HepG2 (cell line): Measurements from ENCODE around the gene TAF3. TPM values are rescaled to one million over a fixed set of nuclear protein-coding genes. Genes with fewer than 3 reads are reported as not detected.

ENCODE experiments used
- ATAC-seq: fragments of 200-7000 bp; cut with Tn5 transposase; 3 replicates; pipeline ENCODE4 v1.9.1; 2020; ENCODE audit warnings: mild to moderate bottlenecking, moderate library complexity
- BruUV-seq: library from RNA; stranded (reverse); fragments of 400-500 nt; replicated peaks from 2 replicates; lab custom pipeline; 2021; lab: Mats Ljungman, UMichigan
- CTCF ChIA-PET: fragments of 300-600 bp; formaldehyde crosslinking; extraction: SDS; loops from one replicate; lab custom pipeline; 2021; ENCODE audit warnings: low total read pairs, inconsistent platforms, low intra/inter-chr PET ratio; lab: Yijun Ruan, JAX
- POLR2A ChIA-PET: fragments of 350-600 bp; sonication (Branson Sonifier 250); formaldehyde crosslinking; loops from one replicate; lab custom pipeline; 2020; ENCODE audit warnings: antibody characterized with exemption, inconsistent platforms; lab: Yijun Ruan, JAX
- DNase-seq: peaks from one replicate; pipeline ENCODE4 v3.0.0-alpha.2; 2015; ENCODE audit warnings: low spot score
- FAIRE-seq: peaks from 3 replicates; lab custom pipeline; 2011; peaks lifted over from hg19 to GRCh38; lab: Jason Lieb, UNC
- H2AFZ ChIP-seq: one replicate; pipeline ENCODE4 v1.6.1; 2011; ENCODE audit warnings: low read length, inconsistent platforms
- H3K27ac ChIP-seq: fragments of 300-600 bp; 3 replicates; pipeline ENCODE4 v1.8.0; 2011; ENCODE audit warnings: mixed run types, mild to moderate bottlenecking, mixed read lengths, low read length, inconsistent platforms; ENCODE audit not compliant: insufficient read depth; ENCODE audit errors: extremely low read length
- H3K27me3 ChIP-seq, 2 experiments: fragments of 200-600 bp in 1 of 2; 2 replicates in 1 of 2; 3 replicates in 1 of 2; pipeline versions ENCODE4 v1.6.0 to v1.8.0; 2011; ENCODE audit warnings: low read length in 2 of 2, mild to moderate bottlenecking in 2 of 2, moderate library complexity in 2 of 2, inconsistent platforms in 1 of 2; ENCODE audit not compliant: insufficient read depth in 2 of 2, control insufficient read depth in 1 of 2
- H3K36me3 ChIP-seq, 2 experiments: fragments of 200-600 bp in 1 of 2; replicated peaks in 1 of 2; 2 replicates in 1 of 2; 3 replicates in 1 of 2; pipeline versions ENCODE4 v1.5.1 to v1.8.0; 2011; ENCODE audit warnings: low read length in 2 of 2, inconsistent platforms in 1 of 2; ENCODE audit not compliant: insufficient read depth in 2 of 2, control insufficient read depth in 1 of 2
- H3K4me1 ChIP-seq: 2 replicates; pipeline ENCODE4 v1.5.1; 2012; ENCODE audit warnings: low read length, inconsistent platforms; ENCODE audit not compliant: insufficient read depth
- H3K4me2 ChIP-seq: 2 replicates; pipeline ENCODE4 v1.6.0; 2011; ENCODE audit warnings: low read depth, low read length, inconsistent platforms
- H3K4me3 ChIP-seq, 3 experiments: fragments of 200-600 bp in 1 of 3; sonication (generic), shearing (Covaris generic) in 1 of 3; replicated peaks in 1 of 3; 2 replicates each; pipeline ENCODE4 v1.5.1; 2011 to 2016; ENCODE audit warnings: low read length in 3 of 3, inconsistent platforms in 2 of 3, low read depth in 2 of 3, mild to moderate bottlenecking in 2 of 3, control low read depth in 1 of 3, mixed read lengths in 1 of 3; ENCODE audit not compliant: insufficient read depth in 1 of 3
- H3K79me2 ChIP-seq: one replicate; pipeline ENCODE4 v1.6.1; 2011; ENCODE audit warnings: low read length, inconsistent platforms; ENCODE audit not compliant: insufficient read depth
- H3K9ac ChIP-seq: 2 replicates; pipeline ENCODE4 v1.6.0; 2011; ENCODE audit warnings: mild to moderate bottlenecking, low read depth, low read length, inconsistent platforms; ENCODE audit not compliant: insufficient read depth
- H3K9me3 ChIP-seq: 2 replicates; pipeline ENCODE4 v1.5.1; 2012; ENCODE audit warnings: mild to moderate bottlenecking, low read length
- H4K20me1 ChIP-seq: 2 replicates; pipeline ENCODE4 v1.6.0; 2011; ENCODE audit warnings: inconsistent platforms, mild to moderate bottlenecking, low read length, moderate library complexity; ENCODE audit not compliant: insufficient read depth
- ARID2 ChIP-seq: sonication (generic); formaldehyde crosslinking; IDR thresholded peaks from 2 replicates; pipeline ENCODE4 v1.8.1; 2022; ENCODE audit warnings: mild to moderate bottlenecking, missing genetic modification reagents, borderline replicate concordance
- ATRX ChIP-seq: sonication (generic); formaldehyde crosslinking; IDR thresholded peaks from 2 replicates; pipeline ENCODE4 v1.4.0; 2020; ENCODE audit warnings: missing genetic modification reagents, borderline replicate concordance
- CREB1 ChIP-seq, 2 experiments: fragments of 450-650 bp in 1 of 2; IDR thresholded peaks; 2 replicates each; pipeline ENCODE4 v1.6.1; 2016 to 2017; ENCODE audit warnings: control low read depth in 1 of 2, mild to moderate bottlenecking in 1 of 2, missing compliant biosample characterization in 1 of 2, missing genetic modification characterization in 1 of 2
- CREB3 ChIP-seq: sonication (generic); formaldehyde crosslinking; IDR thresholded peaks from 2 replicates; pipeline ENCODE4 v1.5.0; 2020; ENCODE audit warnings: missing genetic modification reagents
- ISL2 ChIP-seq: sonication (generic); formaldehyde crosslinking; IDR thresholded peaks from 2 replicates; pipeline ENCODE4 v1.5.0; 2020; ENCODE audit warnings: missing genetic modification reagents
- KLF6 ChIP-seq: IDR thresholded peaks from 2 replicates; pipeline ENCODE4 v1.8.0; 2016; ENCODE audit warnings: missing biosample characterization, missing genetic modification reagents
- PBX3 ChIP-seq: sonication (generic); formaldehyde crosslinking; IDR thresholded peaks from 2 replicates; pipeline ENCODE4 v1.8.1; 2023; ENCODE audit warnings: missing genetic modification reagents, inconsistent platforms, borderline replicate concordance
- SNAPC4 ChIP-seq: sonication (generic); formaldehyde crosslinking; IDR thresholded peaks from 2 replicates; pipeline ENCODE4 v1.4.0; 2020; ENCODE audit warnings: mild to moderate bottlenecking, missing genetic modification reagents
- ZBTB37 ChIP-seq: sonication (generic); formaldehyde crosslinking; IDR thresholded peaks from 2 replicates; pipeline ENCODE4 v1.4.0; 2020; ENCODE audit warnings: mild to moderate bottlenecking, missing genetic modification reagents
- ZNF44 ChIP-seq: sonication (generic); formaldehyde crosslinking; IDR thresholded peaks from 2 replicates; pipeline ENCODE4 v1.5.1; 2020; ENCODE audit warnings: mild to moderate bottlenecking, missing genetic modification reagents
- WGBS: methylation state at CpG from one replicate; pipeline ENCODE4 v1.1.6; 2017; ENCODE audit warnings: low lambda C conversion rate; 5-methylcytosine and 5-hydroxymethylcytosine counted together
- in situ Hi-C: cut with HindIII; loops from 2 replicates; pipeline ENCODE4 v1.10.0; 2017; ENCODE audit warnings: low pct_unique_long_range_greater_than_20kb; ENCODE audit not compliant: extremely low pct_ligation_motif_present
- intact Hi-C: fragments of 100-400 bp; cut with micrococcal nuclease; formaldehyde crosslinking; loops from one replicate; pipeline ENCODE4 v1.10.0; 2022; ENCODE audit not compliant: unreplicated experiment
- polyA plus RNA-seq, 8 experiments: library from polyadenylated mRNA; depleted of rRNA in 3 of 8; stranded (reverse) in 7 of 8; unstranded in 1 of 8; fragments of >200 nt; fragmentation: Illumina TruSeq in 4 of 8; extraction: Trizol in 4 of 8; gene quantifications; 2 replicates each; pipeline versions ENCODE4 v1.2.1 to v1.2.3, GENCODE V29; 2011 to 2016; ENCODE audit warnings: low read depth in 4 of 8, missing spikeins in 1 of 8, mixed read lengths in 1 of 8; ENCODE audit not compliant: insufficient read depth in 1 of 8
- total RNA-seq, 5 experiments: library from RNA; depleted of rRNA; stranded (reverse); fragments of >200 nt; fragmentation: Illumina TruSeq; extraction: Trizol; gene quantifications; 2 replicates each; pipeline ENCODE4 v1.2.3, GENCODE V29; 2016; ENCODE audit warnings: low read depth in 1 of 5

Gene TAF3
- total and polyA plus RNA-seq, 2 of the 13 experiments (the other 11 are each of a cell fraction or from before 2014, with no cell fraction given): 1.7 to 2.9 TPM

GRCh38 chr10:7969623-7970022 lies 151.3 kb downstream of the TAF3 start (continued):
- TF ChIP-seq PBX3 (no peak), ZBTB37 (CRISPR knock-in tag) (no peak), CREB1 (IDR thresholded peaks at IDR 0.05) (no peak), CREB1 (CRISPR knock-in tag; IDR thresholded peaks at IDR 0.05) (no peak), ATRX (CRISPR knock-in tag) (no peak), ZNF44 (CRISPR knock-in tag) (no peak), ARID2 (CRISPR knock-in tag) (no peak), CREB3 (CRISPR knock-in tag) (no peak)
- TF ChIP-seq, all 625 proteins: peak for 0

- no peak for ATAC-seq
Observed at GRCh38 chr10:7971949-7972348, 153.6 kb downstream of the TAF3 start.

More at GRCh38 chr10:7971949-7972348, 153.6 kb downstream of the TAF3 start:
- POLR2A ChIA-PET: no interaction called here
- no peaks in the 10 kb centered on the region for H3K79me2 ChIP-seq
- no peak overlapping the region for H2AFZ ChIP-seq
- TF ChIP-seq ISL2 (CRISPR knock-in tag): no peak
- no peak for TF ChIP-seq SNAPC4 (CRISPR knock-in tag)
- no peak for TF ChIP-seq KLF6 (CRISPR knock-in tag)
- H3K9me3 ChIP-seq: no peaks in the 10 kb centered on the region
- WGBS: 90% methylated on average over 3 of the region's 3 CpGs
- no TSS peak for BruUV-seq
- no peaks in the 10 kb centered on the region for H3K4me1 ChIP-seq
- no peak overlapping the region for H3K9ac ChIP-seq
- H3K36me3 ChIP-seq: peaks cover 0 to 4% of the 10 kb centered on the region in 2 experiments; a peak in 1 of 5 replicates
- DNase-seq (no peak), FAIRE-seq (no peak)
- no peak overlapping the region for H3K4me2 ChIP-seq
- intact Hi-C loops (no loop called here), in situ Hi-C loops (no loop called here)
- H3K4me3 ChIP-seq: no peak overlapping the region
- no peak overlapping the region for H3K27ac ChIP-seq
- H4K20me1 ChIP-seq: no peaks in the 10 kb centered on the region
- CTCF ChIA-PET: no interaction called here
- H3K27me3 ChIP-seq: no peaks in the 10 kb centered on the region
